ENCODE measurements around the gene PPM1H.
"Not testable (repeated sequence)": the region's sequence is repeated elsewhere in the genome, so short reads cannot be mapped to it uniquely, and the experiment has no call there.

Gene PPM1H

DNA sequence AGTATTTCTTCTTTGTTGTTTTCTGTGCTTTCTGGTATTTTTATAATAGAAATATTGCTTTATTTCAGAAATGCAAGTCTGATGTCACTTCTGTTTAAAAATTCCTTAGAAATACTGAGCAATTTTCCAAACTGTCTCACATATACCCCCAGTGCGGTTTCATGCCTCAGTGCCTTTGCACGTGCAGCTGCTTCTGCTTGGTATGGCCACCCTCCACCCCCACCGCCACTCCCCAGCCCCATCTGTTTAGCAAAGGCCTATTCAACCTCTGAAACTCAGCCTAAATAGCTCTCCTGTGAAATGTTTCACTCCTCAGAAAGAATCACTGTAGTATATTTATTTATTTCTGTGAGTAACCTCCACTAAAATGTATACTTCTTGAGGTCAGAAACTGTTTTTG lies 52.3 kb downstream of the PPM1H start:
- no peak for TF ChIP-seq POLR2A (IDR thresholded peaks at IDR 0.05; ENCODE audit: low read depth, low read length)
- DNase-seq (ENCODE audit: insufficient read length, low spot score) (no peak), FAIRE-seq (no peak)

DNA sequence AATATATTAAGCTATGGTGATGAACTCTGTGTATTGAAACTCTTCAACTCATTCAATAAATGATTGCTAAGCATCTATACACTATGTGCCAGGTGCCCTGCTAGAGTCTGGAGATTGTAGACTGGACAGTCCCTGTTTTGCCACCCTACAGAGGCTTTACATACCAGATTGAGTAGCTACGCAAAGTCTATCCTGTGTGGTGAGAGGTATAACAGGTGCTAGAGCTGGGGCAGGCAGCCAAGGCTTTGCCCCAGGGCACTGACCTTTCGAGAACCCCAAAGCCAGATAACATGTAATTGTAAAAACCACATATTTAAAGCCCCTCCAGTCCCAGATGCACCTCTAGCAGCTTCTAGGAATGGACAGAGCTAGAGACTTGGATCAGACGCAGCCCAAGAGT lies 52.8 kb downstream of the PPM1H start:
- TF ChIP-seq POLR2A (IDR thresholded peaks at IDR 0.05; ENCODE audit: low read depth, low read length): no peak
- FAIRE-seq (no peak), DNase-seq (ENCODE audit: insufficient read length, low spot score) (no peak)

DNA sequence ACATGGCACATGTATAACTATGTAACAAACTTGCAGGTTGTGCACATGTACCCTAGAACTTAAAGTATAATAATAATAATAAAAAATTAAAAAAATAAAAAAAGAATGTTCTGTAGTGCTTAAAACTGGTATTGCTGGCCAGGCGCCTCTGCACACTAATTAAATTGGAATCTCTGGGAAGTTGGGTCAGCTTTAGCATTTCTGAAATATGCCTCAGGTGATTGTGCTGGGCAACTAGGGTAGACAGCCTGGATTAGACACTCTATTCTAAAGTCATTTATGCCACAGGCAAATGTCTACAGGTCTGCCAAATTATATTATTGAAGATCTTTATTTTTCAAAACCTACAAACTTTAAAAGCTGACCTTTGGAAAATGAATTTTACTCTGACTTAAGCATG lies 55.3 kb downstream of the PPM1H start:
- no peak for DNase-seq (ENCODE audit: insufficient read length, low spot score)

DNA sequence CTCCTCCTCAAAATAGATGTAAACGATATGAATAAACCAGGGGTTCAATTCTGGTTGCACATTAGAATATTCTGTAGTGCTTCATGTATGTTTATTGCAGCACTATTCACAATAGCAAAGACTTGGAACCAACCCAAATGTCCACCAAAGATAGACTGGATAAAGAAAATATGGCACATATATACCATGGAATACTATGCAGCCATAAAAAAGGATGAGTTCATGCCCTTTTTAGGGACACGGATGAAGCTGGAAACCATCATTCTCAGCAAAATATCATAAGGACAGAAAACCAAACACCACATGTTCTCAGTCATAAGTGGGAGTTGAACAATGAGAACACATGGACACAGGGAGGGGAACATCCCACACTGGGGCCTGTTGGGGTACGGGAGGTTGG lies 55.7 kb downstream of the PPM1H start:
- FAIRE-seq; DNase-seq (ENCODE audit: insufficient read length, low spot score): not testable (repeated sequence)

More for the DNA sequence above, 55.3 kb downstream of the PPM1H start:
- no peak for TF ChIP-seq POLR2A (IDR thresholded peaks at IDR 0.05; ENCODE audit: low read depth, low read length)
- no peak for FAIRE-seq

DNA sequence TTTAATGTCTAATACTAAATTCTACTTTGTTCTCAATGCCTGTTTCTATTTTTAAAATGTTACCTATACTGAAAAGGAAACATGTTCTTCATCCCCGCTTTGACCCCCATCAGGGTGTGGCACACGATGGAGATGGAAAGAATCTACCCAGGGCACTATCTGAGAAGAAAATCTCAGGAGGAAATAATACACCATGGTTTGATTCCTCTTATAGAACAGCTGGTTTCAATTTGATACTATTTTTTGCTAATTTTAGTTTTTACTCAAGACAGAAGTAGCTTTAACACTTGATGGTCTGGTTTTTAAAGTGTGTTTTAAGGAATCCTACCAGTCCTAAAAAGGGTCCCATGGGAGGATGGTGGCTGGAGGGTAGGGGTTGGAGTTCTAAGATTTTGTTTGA lies 56.7 kb downstream of the PPM1H start:
- DNase-seq (ENCODE audit: insufficient read length, low spot score) (no peak), FAIRE-seq (no peak)
- TF ChIP-seq POLR2A (IDR thresholded peaks at IDR 0.05; ENCODE audit: low read depth, low read length): no peak

DNA sequence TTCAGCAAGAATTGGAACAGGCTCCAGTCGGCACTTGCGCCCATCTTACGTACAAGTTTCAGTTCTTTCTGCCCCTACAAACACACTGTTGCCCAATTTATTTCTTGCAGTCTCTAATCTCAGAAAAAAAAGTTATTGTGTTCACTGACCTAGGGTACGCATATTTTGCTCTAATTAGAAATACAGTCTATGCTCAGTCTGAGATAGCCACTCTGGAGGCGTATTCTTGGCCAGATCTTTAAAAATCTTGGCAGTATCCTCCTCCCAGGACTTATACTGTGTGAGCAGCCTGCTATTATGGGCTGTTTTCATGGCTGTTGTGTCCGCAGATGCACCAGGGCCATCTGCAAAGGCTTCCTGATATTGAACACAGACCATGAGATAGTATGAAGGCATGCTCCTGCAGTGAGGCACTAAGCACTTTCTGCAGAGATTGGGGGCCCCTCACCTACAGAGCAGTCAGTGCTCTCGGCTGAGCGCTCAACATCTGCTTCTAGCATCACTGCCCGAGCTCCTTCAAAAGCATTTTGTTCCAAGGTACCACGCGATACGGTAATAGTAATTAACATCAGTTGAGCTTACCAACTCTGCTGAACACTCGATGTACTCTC lies 57.9 kb downstream of the PPM1H start:
- FAIRE-seq (no peak), DNase-seq (ENCODE audit: insufficient read length, low spot score) (no peak)
- no peak for TF ChIP-seq POLR2A (IDR thresholded peaks at IDR 0.05; ENCODE audit: low read depth, low read length)

DNA sequence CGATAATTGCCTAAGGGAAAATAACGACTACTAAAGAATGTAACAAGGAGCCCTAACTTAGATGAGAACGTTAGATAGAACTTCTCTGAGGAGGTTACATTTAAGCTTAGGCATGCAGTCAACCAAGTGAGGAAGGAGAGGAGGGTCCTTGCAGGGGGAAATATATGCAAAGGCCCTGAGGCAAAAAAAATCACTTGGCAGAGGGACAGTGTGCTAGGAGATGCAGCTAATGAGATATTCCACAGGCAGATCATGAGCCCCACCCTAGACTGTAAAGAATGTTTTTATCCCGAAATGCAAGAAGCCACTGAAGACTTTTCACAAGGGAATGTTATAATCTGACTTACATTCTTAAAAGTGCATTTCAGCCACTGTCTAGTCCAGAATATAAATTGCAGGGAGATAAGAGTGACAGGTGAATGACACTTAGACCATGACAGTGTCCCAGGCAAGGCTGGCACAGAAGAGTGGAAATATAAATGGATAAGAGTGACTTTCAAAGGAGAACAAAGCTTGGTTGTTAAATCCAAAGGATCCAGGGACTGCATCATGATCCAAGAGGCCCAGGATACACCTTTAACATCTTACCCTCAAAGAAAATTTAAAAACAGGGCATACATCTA lies 61.0 kb downstream of the PPM1H start:
- DNase-seq (ENCODE audit: insufficient read length, low spot score): no peak
- TF ChIP-seq POLR2A (IDR thresholded peaks at IDR 0.05; ENCODE audit: low read depth, low read length): no peak
- no peak for FAIRE-seq

DNA sequence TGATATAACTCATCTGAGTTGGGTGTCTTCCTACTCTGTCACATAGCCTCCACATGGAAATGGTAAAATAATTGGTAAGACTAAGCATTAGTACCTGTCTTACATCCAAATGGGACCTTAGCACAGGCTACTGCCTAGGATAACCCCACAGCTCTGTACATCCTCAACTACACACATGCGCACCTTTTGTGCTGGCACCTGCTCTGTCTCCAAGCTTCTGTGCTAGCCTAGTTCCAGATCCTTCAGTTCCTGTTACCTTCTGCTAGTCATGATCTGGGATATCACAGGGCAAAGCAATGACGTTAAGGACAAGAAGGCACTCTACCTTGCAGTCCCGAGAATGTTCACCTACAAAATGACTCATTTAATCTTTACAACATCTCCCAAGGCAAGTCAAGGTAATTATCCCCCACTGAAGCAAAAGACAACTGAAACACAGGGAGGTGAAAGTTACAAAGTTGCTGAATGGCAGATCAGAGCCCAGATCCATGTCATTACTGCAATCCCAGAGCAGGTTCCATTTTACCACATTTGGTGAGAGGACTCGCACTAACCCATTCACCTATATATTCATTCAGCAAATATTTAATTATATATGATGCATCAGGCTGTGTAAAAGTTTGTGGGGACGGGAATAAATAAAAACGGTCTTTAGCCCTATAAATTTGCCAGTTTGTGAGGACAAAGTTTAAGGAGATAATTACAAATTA lies 61.7 kb downstream of the PPM1H start:
- no peak for DNase-seq (ENCODE audit: insufficient read length, low spot score)
- FAIRE-seq: no peak
- TF ChIP-seq POLR2A (IDR thresholded peaks at IDR 0.05; ENCODE audit: low read depth, low read length): no peak

DNA sequence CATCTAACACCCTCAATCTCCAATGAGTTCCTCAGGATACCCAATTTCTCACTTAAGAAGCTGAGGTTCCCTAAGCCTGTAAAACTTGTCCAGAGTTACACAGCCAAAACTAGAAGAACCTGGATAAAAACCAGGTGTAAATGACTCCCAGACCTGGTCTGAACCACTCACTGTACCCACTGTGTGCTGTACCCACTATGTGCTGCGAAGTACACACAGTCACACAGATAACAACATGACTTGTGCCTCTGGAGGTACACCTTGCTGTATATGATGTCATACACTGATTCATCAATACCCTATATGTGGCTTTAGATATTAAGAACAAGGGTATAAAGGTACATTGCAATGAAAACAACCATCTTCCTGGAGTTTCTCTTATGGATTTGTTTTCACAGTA lies 66.1 kb downstream of the PPM1H start:
- TF ChIP-seq POLR2A (IDR thresholded peaks at IDR 0.05; ENCODE audit: low read depth, low read length): no peak
- DNase-seq (ENCODE audit: insufficient read length, low spot score) (no peak), FAIRE-seq (no peak)

DNA sequence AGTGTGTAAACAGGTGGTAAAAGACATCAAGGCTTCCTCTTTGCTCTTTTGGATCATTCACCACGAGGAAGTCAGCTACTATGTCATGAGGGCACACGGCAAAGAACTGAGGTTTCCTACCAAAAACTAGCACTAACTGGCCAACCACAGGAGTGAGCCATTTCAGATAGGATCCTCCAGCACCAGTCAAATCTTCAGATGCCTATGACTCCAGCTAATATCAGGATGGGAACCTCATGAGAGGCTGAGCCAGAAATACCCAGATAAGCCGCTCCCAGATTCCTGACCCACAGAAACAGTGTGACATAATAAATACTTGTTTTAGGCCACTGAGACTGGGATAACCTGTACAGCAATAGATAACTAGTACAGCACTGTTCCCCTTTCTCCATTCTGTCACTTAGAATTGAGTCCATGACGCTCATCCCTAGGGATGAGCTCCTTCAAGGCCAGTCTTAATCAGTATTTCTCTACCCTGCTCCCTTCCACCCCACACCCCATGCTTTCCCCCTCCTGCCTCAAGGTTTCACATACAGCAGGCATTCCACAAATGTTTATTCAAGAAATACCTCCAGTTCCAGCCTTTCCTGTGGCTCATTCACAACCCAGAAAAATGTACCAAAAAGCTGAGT lies 68.4 kb downstream of the PPM1H start:
- TF ChIP-seq POLR2A (IDR thresholded peaks at IDR 0.05; ENCODE audit: low read depth, low read length): no peak

DNA sequence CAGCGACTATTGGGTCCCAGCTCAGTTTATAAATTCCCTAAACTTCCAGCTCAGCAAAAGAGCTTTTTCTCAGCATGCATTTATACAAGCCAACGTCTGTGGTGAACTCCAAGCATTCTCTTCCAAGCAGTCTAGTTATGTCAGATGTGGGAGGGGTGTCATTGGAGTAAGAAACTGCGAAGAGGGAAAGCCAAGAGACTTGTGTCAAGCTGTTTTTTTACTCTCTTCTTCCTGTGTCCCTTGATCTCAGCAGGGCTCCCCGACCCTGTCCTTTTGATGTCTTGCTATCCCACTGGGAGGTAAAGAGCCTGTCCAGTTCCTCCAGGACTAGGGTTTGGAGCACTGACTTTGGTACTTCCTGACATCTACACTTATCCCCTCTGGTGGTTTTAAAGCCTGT lies 69.0 kb downstream of the PPM1H start:
- FAIRE-seq (no peak), DNase-seq (ENCODE audit: insufficient read length, low spot score) (no peak)
- no peak for TF ChIP-seq POLR2A (IDR thresholded peaks at IDR 0.05; ENCODE audit: low read depth, low read length)

More for the DNA sequence above, 68.4 kb downstream of the PPM1H start:
- DNase-seq (ENCODE audit: insufficient read length, low spot score) (peak; percentile 32), FAIRE-seq (peak; percentile 83)

DNA sequence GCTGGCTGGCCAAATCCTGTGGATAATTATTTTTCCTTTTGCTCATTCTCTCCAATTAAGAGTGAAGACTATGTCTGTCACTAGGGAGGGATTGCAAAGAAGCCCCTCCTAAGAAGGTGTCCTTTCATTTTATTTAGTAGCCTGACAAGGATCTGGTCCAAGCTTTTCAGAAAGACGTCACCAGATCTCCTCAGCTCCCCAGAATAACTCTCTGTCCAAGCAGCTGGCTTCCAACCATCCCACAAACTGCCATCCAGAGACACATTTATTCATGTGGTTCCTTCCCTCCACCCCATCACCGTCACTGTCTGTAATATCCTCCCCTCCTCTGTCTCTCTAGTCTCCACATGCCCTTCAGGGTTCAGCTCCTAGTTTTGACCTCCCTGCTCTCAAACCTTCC lies 69.9 kb downstream of the PPM1H start:
- no peak for TF ChIP-seq POLR2A (IDR thresholded peaks at IDR 0.05; ENCODE audit: low read depth, low read length)
- no peak for DNase-seq (ENCODE audit: insufficient read length, low spot score)
- FAIRE-seq: no peak

DNA sequence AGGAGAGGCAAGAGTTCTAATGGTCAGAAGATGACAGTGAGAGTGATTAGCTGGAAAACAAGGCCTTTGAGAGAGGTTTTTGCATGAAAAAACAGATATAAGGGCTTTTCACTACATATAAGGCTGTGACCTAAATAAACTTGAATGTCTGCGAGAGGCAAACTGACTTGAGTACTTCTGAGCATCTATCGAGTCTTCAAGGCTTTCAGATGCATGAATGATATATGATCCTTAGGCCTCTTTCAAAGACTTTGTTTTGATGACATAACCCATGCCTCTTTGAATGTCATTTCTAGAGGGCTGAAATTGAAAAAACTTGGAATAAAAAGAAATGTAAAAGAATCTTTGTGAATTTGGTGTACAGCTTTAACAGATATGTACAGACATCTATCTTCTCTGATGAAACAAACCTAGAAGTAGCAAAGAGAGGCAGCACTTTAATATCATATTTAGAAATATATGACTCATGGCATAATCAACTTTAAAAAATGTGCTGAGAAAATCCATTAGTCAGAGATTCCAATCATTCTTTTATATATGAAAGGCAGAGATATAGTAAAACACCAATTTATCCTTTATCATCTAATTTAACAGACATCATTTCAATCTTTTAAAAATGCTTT lies 72.6 kb downstream of the PPM1H start:
- FAIRE-seq (no peak), DNase-seq (ENCODE audit: insufficient read length, low spot score) (peak; percentile 24)
- TF ChIP-seq POLR2A (IDR thresholded peaks at IDR 0.05; ENCODE audit: low read depth, low read length): no peak

DNA sequence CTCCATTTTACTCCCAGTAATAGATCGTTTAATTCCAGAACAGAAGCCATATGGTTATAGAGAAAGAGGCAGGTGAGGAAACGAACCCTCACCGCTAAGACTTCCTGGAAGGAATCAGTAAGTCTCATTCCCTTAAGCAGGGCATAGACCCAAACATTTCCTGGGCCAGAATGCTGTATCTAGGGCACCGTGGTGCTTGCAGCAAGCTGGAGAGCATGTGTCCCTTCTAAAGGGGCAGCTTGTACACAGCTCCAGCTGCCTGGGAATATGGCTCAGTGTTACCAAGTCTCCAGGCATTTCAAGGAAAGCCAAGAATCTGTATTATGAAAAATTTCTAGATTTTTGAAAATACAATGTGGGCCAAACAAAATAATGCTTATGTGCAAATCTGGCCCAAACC lies 73.4 kb downstream of the PPM1H start:
- FAIRE-seq: no peak

More for the DNA sequence above, 73.4 kb downstream of the PPM1H start:
- TF ChIP-seq POLR2A (IDR thresholded peaks at IDR 0.05; ENCODE audit: low read depth, low read length): no peak
- DNase-seq (ENCODE audit: insufficient read length, low spot score): no peak
